ENCODE results near the gene TULP4.

DNA sequence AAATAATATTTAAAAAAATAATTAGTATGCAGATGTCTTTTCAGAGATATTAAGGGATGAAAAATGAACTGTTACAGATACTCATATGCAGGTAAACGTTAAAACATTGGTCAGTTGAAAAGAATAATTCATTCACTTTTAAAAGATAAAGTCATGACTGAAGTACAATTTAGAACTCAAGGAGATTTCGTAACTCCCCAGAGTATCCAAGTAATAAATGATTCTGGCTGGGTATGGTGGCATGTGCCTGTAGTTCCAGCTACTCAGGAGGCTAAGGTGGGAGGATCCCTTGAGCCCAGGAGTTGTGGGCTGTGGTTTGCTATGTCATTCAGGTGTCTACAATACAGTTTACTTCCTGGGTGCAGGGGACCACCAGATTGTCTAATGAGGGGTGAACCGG is 125.3 kb downstream of the TULP4 start:
- TF ChIP-seq CTCF (IDR thresholded peaks at IDR 0.05), result no peak
- no peak for TF ChIP-seq POLR2A (IDR thresholded peaks at IDR 0.05)

Data from thyroid gland (tissue), 4 donors.